Activated CD8-positive, alpha-beta T cell treated with anti-CD3 and anti-CD28 coated beads, Interleukin-2, amount 10 ng/mL, durations not matched to agents 7 days and 5 days (primary cell): Measurements from ENCODE around the gene TRMT2A. TPM values are rescaled to one million over a fixed set of nuclear protein-coding genes. Genes with fewer than 3 reads are reported as not detected.
A peak's percentile ranks its signal among the peaks of the same experiment; 100 is the strongest.

Source experiments
- ATAC-seq: fragments of 150-1000 bp; cut with Tn5 transposase; one replicate; pipeline ENCODE4 v1.10.0; 2021; ENCODE audit warnings: moderate library complexity
- CTCF ChIA-PET: fragments of 350-600 bp; sonication (Branson Sonifier 250); formaldehyde crosslinking; loops from one replicate; lab custom pipeline; 2021; ENCODE audit warnings: antibody characterized with exemption; lab: Charles Lee
- POLR2A ChIA-PET: fragments of 350-600 bp; sonication (Branson Sonifier 250); formaldehyde crosslinking; loops from one replicate; lab custom pipeline; 2021; ENCODE audit warnings: antibody characterized with exemption; lab: Charles Lee
- DNase-seq: peaks from one replicate; pipeline ENCODE4 v3.0.0-alpha.2; 2020
- H3K27ac Mint-ChIP-seq: one replicate; pipeline ENCODE4 v1.8.0; 2021; ENCODE audit warnings: mild to moderate bottlenecking, mixed read lengths
- H3K27me3 Mint-ChIP-seq: one replicate; pipeline ENCODE4 v1.8.0; 2021; ENCODE audit warnings: low read depth, mixed read lengths
- H3K36me3 Mint-ChIP-seq: one replicate; pipeline ENCODE4 v1.8.0; 2021; ENCODE audit warnings: low read depth, mixed read lengths
- H3K4me1 Mint-ChIP-seq: one replicate; pipeline ENCODE4 v1.8.0; 2021; ENCODE audit warnings: low read depth, mixed read lengths
- H3K4me3 Mint-ChIP-seq: one replicate; pipeline ENCODE4 v1.8.0; 2021; ENCODE audit warnings: mild to moderate bottlenecking, mixed read lengths
- H3K9me3 Mint-ChIP-seq: one replicate; pipeline ENCODE4 v1.8.0; 2022; ENCODE audit warnings: mixed read lengths; ENCODE audit not compliant: insufficient read depth
- total RNA-seq, 2 experiments: library from RNA; stranded (reverse); gene quantifications; one replicate each; pipeline ENCODE4 v1.2.3, GENCODE V29; 2021

TRMT2A gene
- total RNA-seq, 2 experiments from 2014 or later = 92.1 to 102 TPM

- H3K27ac Mint-ChIP-seq = peak overlapping the region; percentile 64
- POLR2A ChIA-PET = interaction anchor here (1.8 kb wide), 1 partner anchor 14 kb away, joined by 6 read pairs; the partner anchor contains the start of gene TRMT2A
- DNase-seq (peak; percentile 74), ATAC-seq (peak; percentile 69)
- CTCF ChIA-PET = interaction anchor here (0.9 to 3.6 kb wide), 6 partner anchors 9 to 162 kb away, joined by 3 to 28 read pairs (median 8); partner anchors contain the start of genes RANBP1 and TRMT2A
- no peaks in the 10 kb centered on the region for H3K9me3 Mint-ChIP-seq
- no peaks in the 10 kb centered on the region for H3K27me3 Mint-ChIP-seq
- peaks cover 19% of the 10 kb centered on the region for H3K36me3 Mint-ChIP-seq
- peak overlapping the region; percentile 62 for H3K4me3 Mint-ChIP-seq
- peaks cover 24% of the 10 kb centered on the region for H3K4me1 Mint-ChIP-seq
These were observed 13.9 kb upstream of the TRMT2A start for GRCh38 chr22:20130731-20131596.

- DNase-seq = peak; percentile 41
- H3K27me3 Mint-ChIP-seq = no peaks in the 10 kb centered on the region
- POLR2A ChIA-PET = interaction anchor here (1.8 kb wide), 1 partner anchor 13 kb away, joined by 6 read pairs; the partner anchor contains the start of gene TRMT2A
These were observed 13.3 kb upstream of the TRMT2A start for GRCh38 chr22:20130319-20130718.

GRCh38 chr22:20129747-20130014, 12.7 kb upstream of the TRMT2A start:
- ChIA-PET POLR2A (interaction anchor here (1.8 kb wide), 1 partner anchor 13 kb away, joined by 6 read pairs; the partner anchor contains the start of gene TRMT2A), CTCF (interaction anchor here (0.5 to 3.6 kb wide), 12 partner anchors 12 to 181 kb away, joined by 3 to 28 read pairs (median 6); partner anchors contain the start of genes RANBP1 and TRMT2A)
- ATAC-seq (no peak), DNase-seq (no peak)
- H3K4me3 Mint-ChIP-seq = no peak overlapping the region
- H3K9me3 Mint-ChIP-seq = no peaks in the 10 kb centered on the region
- H3K4me1 Mint-ChIP-seq = peaks cover 24% of the 10 kb centered on the region
- H3K36me3 Mint-ChIP-seq = peaks cover 27% of the 10 kb centered on the region
- no peaks in the 10 kb centered on the region for H3K27me3 Mint-ChIP-seq
- peak overlapping the region; percentile 25 for H3K27ac Mint-ChIP-seq

More at GRCh38 chr22:20130319-20130718, 13.3 kb upstream of the TRMT2A start:
- no peak overlapping the region for H3K27ac Mint-ChIP-seq
- H3K4me3 Mint-ChIP-seq = peak overlapping the region; percentile 62
- CTCF ChIA-PET = interaction anchor here (0.9 to 3.6 kb wide), 8 partner anchors 8 to 161 kb away, joined by 3 to 28 read pairs (median 6); partner anchors contain the start of genes RANBP1 and TRMT2A
- peaks cover 24% of the 10 kb centered on the region for H3K4me1 Mint-ChIP-seq
- H3K36me3 Mint-ChIP-seq = peaks cover 22% of the 10 kb centered on the region
- ATAC-seq = no peak
- no peaks in the 10 kb centered on the region for H3K9me3 Mint-ChIP-seq

GRCh38 chr22:20128902-20129746, 12.1 kb upstream of the TRMT2A start:
- ChIA-PET CTCF (interaction anchor here (0.5 to 3.6 kb wide), 13 partner anchors 11 to 180 kb away, joined by 3 to 28 read pairs (median 6); partner anchors contain the start of genes RANBP1 and TRMT2A), POLR2A (interaction anchor here (1.0 to 1.8 kb wide), 2 partner anchors 12 kb away, joined by 5 to 6 read pairs; partner anchors contain the start of gene TRMT2A)
- Mint-ChIP-seq H3K4me1 (peaks cover 25% of the 10 kb centered on the region), H3K27me3 (no peaks in the 10 kb centered on the region), H3K36me3 (peaks cover 32% of the 10 kb centered on the region), H3K9me3 (no peaks in the 10 kb centered on the region), H3K27ac (no peak overlapping the region), H3K4me3 (no peak overlapping the region)
- ATAC-seq (no peak), DNase-seq (peak; percentile 69)

GRCh38 chr22:20128619-20128901, 11.5 kb upstream of the TRMT2A start:
- ChIA-PET POLR2A (interaction anchor here (1.0 kb wide), 1 partner anchor 11 kb away, joined by 5 read pairs; the partner anchor contains the start of gene TRMT2A), CTCF (interaction anchor here (1.1 to 3.6 kb wide), 7 partner anchors 10 to 159 kb away, joined by 4 to 28 read pairs (median 8); partner anchors contain the start of genes RANBP1 and TRMT2A)
- no peaks in the 10 kb centered on the region for H3K27me3 Mint-ChIP-seq
- DNase-seq = no peak
- no peak overlapping the region for H3K27ac Mint-ChIP-seq
- no peaks in the 10 kb centered on the region for H3K9me3 Mint-ChIP-seq
- ATAC-seq = no peak
- H3K36me3 Mint-ChIP-seq = peaks cover 34% of the 10 kb centered on the region
- peaks cover 24% of the 10 kb centered on the region for H3K4me1 Mint-ChIP-seq
- H3K4me3 Mint-ChIP-seq = no peak overlapping the region

GRCh38 chr22:20127869-20128618, 11.0 kb upstream of the TRMT2A start:
- Mint-ChIP-seq H3K4me1 (peaks cover 19% of the 10 kb centered on the region), H3K36me3 (peaks cover 34% of the 10 kb centered on the region), H3K27ac (no peak overlapping the region), H3K9me3 (no peaks in the 10 kb centered on the region), H3K27me3 (no peaks in the 10 kb centered on the region), H3K4me3 (no peak overlapping the region)
- no peak for ATAC-seq
- CTCF ChIA-PET = interaction anchor here (0.9 to 3.6 kb wide), 6 partner anchors 10 to 180 kb away, joined by 3 to 28 read pairs (median 8); partner anchors contain the start of genes RANBP1 and TRMT2A
- no peak for DNase-seq
- POLR2A ChIA-PET = interaction anchor here (0.6 to 1.0 kb wide), 2 partner anchors 11 to 29 kb away, joined by 3 to 5 read pairs; partner anchors contain the start of gene TRMT2A

GRCh38 chr22:20127318-20127868, 10.4 kb upstream of the TRMT2A start:
- H3K27me3 Mint-ChIP-seq = no peaks in the 10 kb centered on the region
- peaks cover 15% of the 10 kb centered on the region for H3K4me1 Mint-ChIP-seq
- no peak overlapping the region for H3K4me3 Mint-ChIP-seq
- POLR2A ChIA-PET = interaction anchor here (0.6 kb wide), 1 partner anchor 28 kb away, joined by 3 read pairs; no protein-coding TSS in a partner anchor
- no peak overlapping the region for H3K27ac Mint-ChIP-seq
- H3K9me3 Mint-ChIP-seq = no peaks in the 10 kb centered on the region
- CTCF ChIA-PET = interaction anchor here (0.9 kb wide), 1 partner anchor 179 kb away, joined by 3 read pairs; no protein-coding TSS in a partner anchor
- DNase-seq (no peak), ATAC-seq (no peak)
- H3K36me3 Mint-ChIP-seq = peaks cover 35% of the 10 kb centered on the region

- CTCF ChIA-PET = no interaction called here
- ATAC-seq (no peak), DNase-seq (no peak)
- H3K27ac Mint-ChIP-seq = no peak overlapping the region
- peaks cover 44% of the 10 kb centered on the region for H3K36me3 Mint-ChIP-seq
- H3K4me1 Mint-ChIP-seq = peaks cover 23% of the 10 kb centered on the region
- no peaks in the 10 kb centered on the region for H3K9me3 Mint-ChIP-seq
- H3K27me3 Mint-ChIP-seq = no peaks in the 10 kb centered on the region
- no peak overlapping the region for H3K4me3 Mint-ChIP-seq
- POLR2A ChIA-PET = no interaction called here
These were observed 9.4 kb upstream of the TRMT2A start for GRCh38 chr22:20126284-20127029.

- H3K27ac Mint-ChIP-seq = no peak overlapping the region
- DNase-seq (no peak), ATAC-seq (no peak)
- POLR2A ChIA-PET = interaction anchor here (1.2 kb wide), 1 partner anchor 34 kb away, joined by 3 read pairs; no protein-coding TSS in a partner anchor
- CTCF ChIA-PET = no interaction called here
- H3K9me3 Mint-ChIP-seq = no peaks in the 10 kb centered on the region
- H3K4me1 Mint-ChIP-seq = peaks cover 30% of the 10 kb centered on the region
- no peak overlapping the region for H3K4me3 Mint-ChIP-seq
- peaks cover 49% of the 10 kb centered on the region for H3K36me3 Mint-ChIP-seq
- no peaks in the 10 kb centered on the region for H3K27me3 Mint-ChIP-seq
These were observed 8.5 kb upstream of the TRMT2A start for GRCh38 chr22:20125201-20126174.
